Activated effector memory CD4-positive, alpha-beta T cell treated with anti-CD3 and anti-CD28 coated beads, Interleukin-2, amount 50 U/mL, for 16 hours (primary cell): ENCODE measurements around the gene NBPF1.
"Not testable (repeated sequence)": the region's sequence is repeated elsewhere in the genome, so short reads cannot be mapped to it uniquely, and the experiment has no call there.

Experiments
- DNase-seq: peaks from one replicate; pipeline ENCODE4 v3.0.0-alpha.2; 2020

Gene NBPF1

DNA sequence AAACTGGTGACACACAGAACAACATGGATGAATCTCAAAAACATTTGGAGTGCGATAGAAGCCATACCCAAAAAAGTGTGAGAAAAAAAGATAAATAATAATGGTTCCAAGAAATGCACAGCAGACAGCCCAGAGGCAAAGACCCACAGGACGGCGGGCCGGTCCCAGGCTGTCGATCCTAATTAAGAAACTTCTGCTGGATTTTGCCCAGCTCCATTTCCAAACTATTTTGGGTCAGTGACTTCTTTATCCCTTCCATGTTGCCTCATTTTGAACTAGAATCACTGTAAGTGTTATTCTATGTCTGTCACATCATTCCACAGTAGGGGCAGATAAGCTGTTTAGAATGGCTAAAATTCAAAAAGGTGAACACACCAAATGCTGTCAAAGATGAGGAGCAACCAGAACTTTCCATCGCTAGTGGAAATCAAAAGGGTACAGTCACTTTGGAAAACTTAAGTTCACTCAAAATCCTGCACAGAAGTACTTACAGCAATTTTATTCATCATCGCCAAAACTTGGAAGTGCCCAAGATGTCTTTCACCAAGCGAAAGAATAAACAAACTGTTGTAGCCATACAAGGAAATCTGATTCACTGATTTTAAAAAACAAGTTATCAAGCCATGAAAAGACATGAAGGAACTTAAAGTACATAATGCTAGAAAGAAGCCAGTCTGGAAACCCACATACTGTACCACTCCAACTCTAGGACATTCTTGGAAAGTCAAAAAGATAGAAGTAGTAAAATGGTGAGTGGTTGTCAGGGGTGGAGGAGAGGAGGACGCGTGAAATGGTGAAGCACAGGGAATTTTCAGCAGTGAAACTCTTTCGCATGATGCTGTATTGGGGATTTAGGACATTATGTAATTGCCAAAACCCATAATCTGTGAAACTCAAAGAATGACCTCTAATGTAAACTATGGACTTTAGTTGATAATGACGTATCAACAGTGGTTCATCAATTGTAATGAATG lies 7.5 kb downstream of the NBPF1 start:
- no peak for DNase-seq

GRCh38 chr1:16605213-16605525 lies 8.2 kb downstream of the NBPF1 start:
- DNase-seq = no peak

DNA sequence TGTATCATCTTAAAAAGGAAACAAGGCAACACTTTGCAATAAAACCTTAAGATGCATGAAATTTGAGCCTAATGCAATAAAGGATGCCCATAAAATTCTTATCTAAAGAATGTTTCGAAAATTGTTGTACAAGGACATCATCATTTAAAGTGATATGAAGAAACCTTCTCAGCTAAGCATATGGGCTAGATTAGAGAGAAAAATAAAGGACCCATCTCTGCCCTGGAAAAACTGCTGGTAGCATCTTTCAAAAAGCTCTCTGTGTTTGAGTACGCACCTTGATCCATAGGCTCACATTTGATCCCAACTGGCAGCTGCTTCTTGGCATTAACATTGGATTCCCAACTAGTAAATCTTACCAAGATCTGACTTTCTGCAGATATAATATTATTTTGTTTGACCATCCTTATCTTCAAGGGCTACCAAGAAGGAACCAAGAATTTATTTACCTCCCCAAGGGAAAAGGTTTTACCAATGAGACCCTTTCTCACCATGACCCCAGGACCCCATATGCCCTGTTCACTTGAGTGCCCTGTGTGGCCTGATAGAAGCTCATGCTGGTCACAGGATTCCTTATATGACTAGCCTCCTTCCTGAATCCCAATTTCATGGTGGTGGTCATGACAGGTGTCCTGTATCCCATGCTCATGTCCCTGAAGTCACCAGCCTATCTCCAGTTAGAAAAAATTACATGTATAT lies 8.7 kb downstream of the NBPF1 start:
- not testable (repeated sequence) for DNase-seq

DNA sequence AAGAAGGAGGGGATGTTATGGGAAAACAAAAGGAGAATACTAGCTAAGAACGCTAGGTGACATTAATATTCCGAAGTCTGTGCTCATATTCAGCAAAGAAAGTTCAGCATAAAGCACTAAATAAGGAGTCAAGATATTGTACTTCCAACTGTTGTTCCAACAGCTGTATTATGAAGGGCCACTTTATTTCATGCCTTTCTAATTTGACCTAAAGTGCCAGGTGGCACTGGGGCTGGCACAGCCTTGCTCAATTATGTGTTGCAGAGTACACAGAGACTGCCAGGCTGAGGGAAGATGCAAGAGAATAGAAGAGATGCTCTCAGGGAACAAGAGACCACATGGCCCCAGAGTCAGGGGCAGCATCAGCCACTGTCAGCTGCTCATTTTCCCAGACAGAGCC lies 9.7 kb downstream of the NBPF1 start:
- DNase-seq = not testable (repeated sequence)

DNA sequence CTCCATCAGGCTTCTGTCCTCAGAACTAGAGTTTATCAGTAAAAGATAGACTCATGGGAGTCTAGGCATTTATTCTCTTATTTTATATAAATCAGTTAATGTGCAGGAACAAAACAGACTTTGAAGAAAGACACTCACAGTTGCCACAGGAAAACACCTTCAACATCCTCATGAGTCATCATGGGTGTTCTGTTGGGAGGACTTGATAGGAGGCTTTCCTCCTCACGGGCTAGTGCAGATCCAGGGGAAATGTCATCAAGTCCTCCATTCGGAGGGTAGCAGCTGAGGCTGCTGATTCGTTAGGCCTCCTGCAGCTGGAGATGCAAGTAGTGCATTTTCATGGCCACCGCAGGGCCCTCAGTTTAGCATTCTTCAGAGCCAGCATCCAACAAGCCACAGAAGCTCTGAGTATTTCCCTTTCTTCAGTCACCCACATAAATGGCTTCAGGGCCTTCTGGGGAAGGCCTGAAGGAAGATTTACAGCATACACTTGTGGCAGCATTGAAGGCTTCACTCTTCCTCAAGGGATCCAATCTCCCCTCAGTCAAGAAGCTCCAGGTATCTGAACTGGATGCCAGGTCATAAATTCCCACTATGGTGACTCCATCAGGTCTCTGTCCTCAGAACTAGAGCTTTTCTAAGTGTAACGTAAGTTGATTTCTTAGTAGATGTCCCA lies 10.9 kb downstream of the NBPF1 start:
- DNase-seq = not testable (repeated sequence)

DNA sequence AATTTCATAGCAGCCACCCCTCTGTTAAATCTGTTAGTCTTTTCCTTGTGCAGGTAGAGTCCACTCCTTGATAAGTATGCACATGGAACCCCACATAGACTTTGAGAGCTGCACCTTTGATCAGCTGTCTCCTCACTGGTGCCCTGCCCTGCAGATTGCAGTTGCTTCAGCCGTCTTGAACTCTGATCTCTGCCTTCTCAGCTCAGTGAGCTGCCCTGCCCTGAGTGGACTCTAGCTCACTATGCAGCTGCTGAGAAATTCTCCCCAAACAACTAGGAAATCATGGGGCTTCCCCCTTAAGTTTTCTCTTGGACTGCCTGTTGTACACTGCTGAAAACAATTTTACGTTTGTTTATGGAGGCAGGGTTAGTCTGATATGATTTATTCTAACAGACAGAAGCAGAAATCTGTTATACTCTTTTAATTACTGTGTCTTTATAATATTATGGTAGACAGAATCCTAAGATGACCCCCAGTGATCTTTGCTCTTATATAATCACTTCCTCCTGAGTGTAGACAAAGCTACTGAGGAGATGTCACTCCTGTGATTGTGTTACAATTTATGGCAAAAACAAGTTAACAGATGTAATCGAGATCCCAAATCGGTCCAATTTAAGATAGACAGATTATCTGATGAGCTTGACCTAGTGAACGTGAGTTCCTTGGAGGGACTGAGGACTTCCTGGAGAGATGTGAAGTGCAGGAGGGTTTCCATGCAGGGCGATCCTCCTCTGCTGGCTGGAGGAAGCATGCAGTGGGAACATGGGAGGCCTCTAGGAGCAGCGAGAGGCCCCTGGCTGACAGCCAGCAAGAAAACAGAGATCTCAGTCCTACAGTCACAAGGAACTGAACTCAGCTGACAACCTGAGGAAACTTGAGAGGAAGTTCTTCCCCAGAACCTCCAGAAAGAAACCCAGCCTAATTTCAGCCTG lies 12.2 kb downstream of the NBPF1 start:
- DNase-seq = not testable (repeated sequence)

GRCh38 chr1:16599326-16599725 lies 14.0 kb downstream of the NBPF1 start:
- not testable (repeated sequence) for DNase-seq

- not testable (repeated sequence) for DNase-seq
Measured at GRCh38 chr1:16595216-16595615, 18.1 kb downstream of the NBPF1 start.

GRCh38 chr1:16591845-16592244 lies 21.5 kb downstream of the NBPF1 start:
- not testable (repeated sequence) for DNase-seq

- DNase-seq = not testable (repeated sequence)
Measured at GRCh38 chr1:16588081-16588480, 25.3 kb downstream of the NBPF1 start.

DNA sequence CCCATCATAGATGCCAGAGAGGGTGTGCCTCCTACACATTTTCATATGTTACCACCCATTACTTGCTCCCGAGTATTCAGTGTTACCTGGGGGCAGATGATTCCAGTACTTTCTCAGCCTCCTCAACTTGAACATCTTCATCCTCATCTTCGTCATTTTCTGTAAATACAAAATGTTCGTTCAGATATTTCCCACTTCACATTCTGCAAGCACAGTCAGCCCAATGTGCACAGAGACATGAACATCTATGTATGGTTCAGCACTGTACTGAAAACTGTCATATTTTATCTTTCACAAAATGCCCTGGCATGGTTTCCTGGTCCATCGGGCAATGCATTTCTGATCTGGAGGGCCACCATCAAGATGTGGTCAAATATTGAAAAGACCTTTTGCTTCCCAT lies 25.7 kb downstream of the NBPF1 start:
- not testable (repeated sequence) for DNase-seq

DNA sequence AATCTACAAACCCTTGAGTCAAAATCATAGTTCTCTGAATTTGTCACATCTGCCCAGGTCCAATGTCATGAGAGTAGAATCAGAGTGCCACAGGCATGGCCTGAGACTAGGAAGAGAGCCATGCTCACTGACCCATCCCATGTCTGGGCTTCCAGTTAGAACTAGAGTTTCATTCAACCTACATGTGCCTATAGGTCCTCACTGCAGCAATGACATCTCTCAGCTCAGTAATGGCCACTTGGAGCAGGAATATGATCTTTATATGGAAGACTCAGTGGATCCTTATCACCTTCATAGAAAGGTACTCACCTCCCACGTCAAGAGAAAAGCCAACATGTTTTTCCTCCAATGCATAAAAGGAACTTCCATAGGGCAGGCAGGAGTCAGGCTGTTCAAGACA lies 48.0 kb downstream of the NBPF1 start:
- not testable (repeated sequence) for DNase-seq

DNA sequence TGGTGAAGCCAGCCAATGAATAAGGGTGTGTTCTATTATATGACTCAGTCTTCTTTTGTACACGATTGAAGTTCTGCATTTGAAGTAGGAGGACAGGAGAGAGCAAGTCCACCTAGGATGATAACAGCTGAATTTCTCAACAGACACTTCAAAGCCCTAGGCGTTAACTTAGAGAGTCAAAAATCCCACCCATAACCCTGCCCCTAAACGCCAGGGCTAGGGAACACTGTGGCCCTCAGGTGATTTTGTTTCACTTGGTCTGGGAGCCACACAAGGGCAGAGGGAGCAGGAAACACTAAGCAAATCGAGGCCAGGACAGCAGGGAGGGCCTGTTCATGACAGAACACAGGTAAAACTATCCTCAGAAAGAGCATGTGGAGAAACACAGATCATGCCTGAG lies 52.3 kb downstream of the NBPF1 start:
- DNase-seq = not testable (repeated sequence)

GRCh38 chr1:16560498-16560897 lies 52.9 kb downstream of the NBPF1 start:
- DNase-seq = not testable (repeated sequence)

DNA sequence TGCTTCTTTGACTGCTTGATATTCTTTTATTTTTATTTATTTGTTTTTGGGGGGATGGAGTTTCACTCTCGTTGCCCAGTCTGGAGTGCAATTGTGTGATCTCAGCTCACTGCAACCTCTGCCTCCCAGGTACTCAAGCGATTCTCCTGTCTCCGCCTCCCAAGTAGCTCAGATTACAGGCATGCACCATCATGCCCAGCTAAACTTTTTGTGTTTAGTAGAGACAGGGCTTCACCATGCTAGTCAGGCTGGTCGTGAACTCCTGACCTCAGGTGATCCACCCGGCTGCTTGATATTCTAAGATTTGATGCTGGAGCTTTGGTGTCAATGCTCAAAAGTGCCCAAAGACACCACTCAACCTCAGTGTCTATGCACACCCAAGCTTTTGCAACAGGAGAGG lies 53.7 kb downstream of the NBPF1 start:
- DNase-seq = not testable (repeated sequence)

DNA sequence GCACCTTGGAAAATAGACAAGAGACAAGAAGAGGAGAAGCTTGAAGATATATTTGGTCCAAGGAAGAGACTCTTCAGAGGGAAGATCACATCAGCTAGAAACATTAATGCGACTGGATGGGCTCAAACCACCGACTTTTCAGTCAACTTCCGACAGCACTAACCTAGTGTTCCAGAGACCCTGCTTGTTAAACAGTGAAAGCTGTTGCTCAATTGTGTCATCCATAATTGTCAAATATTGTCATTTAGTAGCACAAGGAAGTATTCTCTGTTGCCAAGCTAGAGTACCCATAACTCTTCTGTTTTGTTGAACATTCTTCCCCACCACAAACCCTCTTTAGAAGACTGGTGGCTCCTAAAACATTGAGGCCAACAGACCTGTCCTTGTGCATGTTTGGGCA lies 56.3 kb downstream of the NBPF1 start:
- DNase-seq = not testable (repeated sequence)

- DNase-seq = not testable (repeated sequence)
Measured at GRCh38 chr1:16553244-16553643, 60.1 kb downstream of the NBPF1 start.

- DNase-seq = not testable (repeated sequence)
Measured at GRCh38 chr1:16550212-16550918, 63.0 kb downstream of the NBPF1 start.

GRCh38 chr1:16549545-16549944 lies 63.8 kb downstream of the NBPF1 start:
- DNase-seq = not testable (repeated sequence)

DNA sequence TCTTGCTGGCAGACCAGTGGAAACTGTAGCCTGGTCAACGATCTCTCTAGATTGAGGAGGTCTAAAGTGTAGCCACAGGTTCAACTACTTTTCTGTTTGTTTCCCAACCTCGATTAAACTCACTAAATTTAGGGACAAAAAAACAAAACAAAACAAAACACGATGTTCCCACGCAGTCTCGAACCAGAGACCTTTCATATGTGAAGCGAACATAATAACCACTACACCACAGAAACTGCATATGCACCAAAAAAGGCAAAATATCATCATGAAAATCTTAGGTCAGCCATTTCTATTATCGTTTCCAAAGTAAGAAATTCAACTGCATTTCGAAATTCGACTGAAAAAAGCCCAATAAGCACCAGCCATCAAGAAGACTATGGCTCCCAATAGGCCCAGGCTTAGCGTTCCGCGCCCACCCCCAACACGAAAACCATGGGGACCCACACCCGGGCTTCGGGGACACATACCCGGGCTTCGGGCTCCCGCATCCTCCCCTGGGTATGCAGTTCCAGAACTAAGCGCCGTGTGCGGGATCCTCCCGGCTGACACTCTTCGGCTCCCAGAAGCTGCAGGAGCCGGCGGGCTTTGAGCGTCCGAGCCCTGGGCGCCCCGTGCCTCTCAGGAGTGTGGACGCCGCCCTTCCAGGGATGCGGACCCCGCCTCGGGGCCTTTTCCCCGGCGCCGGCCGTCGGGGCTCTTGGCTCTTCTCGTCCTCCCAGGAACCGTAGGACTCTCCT lies 65.7 kb downstream of the NBPF1 start:
- not testable (repeated sequence) for DNase-seq

DNA sequence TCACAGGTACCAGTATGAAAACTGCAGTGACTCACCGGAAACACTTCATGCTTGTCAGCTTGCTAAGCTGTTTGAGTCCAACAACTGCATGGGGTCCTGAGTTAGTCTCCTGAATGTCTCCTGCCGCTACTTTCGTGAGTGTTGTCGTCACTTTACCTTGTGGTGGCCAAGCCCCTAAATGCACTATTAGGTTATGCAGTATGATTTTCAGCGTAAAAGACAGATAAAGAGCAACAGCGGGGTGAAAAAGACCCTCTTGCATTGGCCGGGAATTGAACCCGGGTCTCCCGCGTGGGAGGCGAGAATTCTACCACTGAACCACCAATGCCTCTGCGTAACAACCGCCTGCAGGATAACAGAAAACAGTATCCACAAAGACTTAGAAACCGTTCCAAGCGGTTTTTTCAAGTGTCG lies 67.7 kb downstream of the NBPF1 start:
- not testable (repeated sequence) for DNase-seq
